ENCODE data around the gene CACNA2D3.

DNA sequence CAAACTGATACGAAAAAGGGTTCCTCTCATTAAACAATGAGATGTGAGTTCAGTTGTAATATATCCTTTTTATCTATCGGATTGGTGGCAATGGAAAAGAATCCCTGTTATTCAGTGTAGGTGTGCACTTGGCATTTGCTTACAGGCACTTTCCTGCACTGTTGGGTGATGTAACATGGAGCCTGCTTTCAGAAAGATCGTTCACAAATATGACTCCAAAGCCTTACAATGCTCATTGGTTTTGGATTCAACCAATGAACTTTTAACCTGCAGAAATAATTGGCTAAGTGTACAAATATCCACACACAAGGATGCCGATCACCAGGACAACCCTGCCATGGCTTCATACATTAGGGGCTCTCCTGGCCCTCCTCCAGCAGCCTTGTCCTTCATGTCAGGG, 996.9 kb downstream of the CACNA2D3 start:
- TF ChIP-seq, protein P1, sequence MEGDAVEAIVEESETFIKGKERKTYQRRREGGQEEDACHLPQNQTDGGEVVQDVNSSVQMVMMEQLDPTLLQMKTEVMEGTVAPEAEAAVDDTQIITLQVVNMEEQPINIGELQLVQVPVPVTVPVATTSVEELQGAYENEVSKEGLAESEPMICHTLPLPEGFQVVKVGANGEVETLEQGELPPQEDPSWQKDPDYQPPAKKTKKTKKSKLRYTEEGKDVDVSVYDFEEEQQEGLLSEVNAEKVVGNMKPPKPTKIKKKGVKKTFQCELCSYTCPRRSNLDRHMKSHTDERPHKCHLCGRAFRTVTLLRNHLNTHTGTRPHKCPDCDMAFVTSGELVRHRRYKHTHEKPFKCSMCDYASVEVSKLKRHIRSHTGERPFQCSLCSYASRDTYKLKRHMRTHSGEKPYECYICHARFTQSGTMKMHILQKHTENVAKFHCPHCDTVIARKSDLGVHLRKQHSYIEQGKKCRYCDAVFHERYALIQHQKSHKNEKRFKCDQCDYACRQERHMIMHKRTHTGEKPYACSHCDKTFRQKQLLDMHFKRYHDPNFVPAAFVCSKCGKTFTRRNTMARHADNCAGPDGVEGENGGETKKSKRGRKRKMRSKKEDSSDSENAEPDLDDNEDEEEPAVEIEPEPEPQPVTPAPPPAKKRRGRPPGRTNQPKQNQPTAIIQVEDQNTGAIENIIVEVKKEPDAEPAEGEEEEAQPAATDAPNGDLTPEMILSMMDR (IDR thresholded peaks at IDR 0.05), result no peak
- TF ChIP-seq POLR2A (IDR thresholded peaks at IDR 0.05) (no peak), EP300 (IDR thresholded peaks at IDR 0.05) (no peak)

Measured in tibial nerve (tissue), 4 donors.